GM12878 (cell line): ENCODE data around the gene TARM1. TPM values are rescaled to one million over a fixed set of nuclear protein-coding genes. Genes with fewer than 3 reads are reported as not detected.
"Not testable (repeated sequence)": the region's sequence is repeated elsewhere in the genome, so short reads cannot be mapped to it uniquely, and the experiment has no call there.

Experiments used
- ATAC-seq: fragments of 200-7000 bp; cut with Tn5 transposase; 3 replicates; pipeline ENCODE4 v1.9.1; 2020; ENCODE audit warnings: mild to moderate bottlenecking, moderate library complexity
- BruUV-seq: library from RNA; stranded (reverse); fragments of 400-500 nt; replicated peaks from 2 replicates; lab custom pipeline; 2021; lab: Mats Ljungman, UMichigan
- CTCF ChIA-PET: fragments of 300-600 bp; sonication (Branson Sonifier 250); formaldehyde crosslinking; extraction: SDS; loops from one replicate; lab custom pipeline; 2021; ENCODE audit warnings: inconsistent platforms; lab: Yijun Ruan, JAX
- POLR2A ChIA-PET: fragments of 350-600 bp; formaldehyde crosslinking; extraction: SDS; loops from one replicate; lab custom pipeline; 2021; ENCODE audit warnings: inconsistent platforms; lab: Charles Lee
- RAD21 ChIA-PET: fragments of 300-600 bp; sonication (Branson Sonifier 250); formaldehyde crosslinking; loops from one replicate; lab custom pipeline; 2023; ENCODE audit warnings: antibody characterized with exemption; ENCODE audit not compliant: unreplicated experiment; lab: Charles Lee
- SMC1A ChIA-PET: fragments of 300-600 bp; sonication (Branson Sonifier 250); formaldehyde crosslinking; loops from one replicate; lab custom pipeline; 2023; ENCODE audit not compliant: unreplicated experiment, uncharacterized antibody; lab: Charles Lee
- DNase-seq: peaks from one replicate; pipeline ENCODE4 v3.0.0-alpha.2; 2011; ENCODE audit warnings: low read depth, low spot score
- FAIRE-seq: peaks from 3 replicates; lab custom pipeline; 2011; peaks lifted over from hg19 to GRCh38; lab: Jason Lieb, UNC
- H2AFZ ChIP-seq: 2 replicates; pipeline ENCODE4 v1.6.0; 2011; ENCODE audit warnings: low read depth, low read length, control low read depth; ENCODE audit not compliant: control insufficient read depth
- H3K27ac ChIP-seq: 2 replicates; pipeline ENCODE4 v1.5.1; 2011; ENCODE audit warnings: control low read depth; ENCODE audit not compliant: control insufficient read depth, insufficient read depth
- H3K27me3 ChIP-seq, 2 experiments: replicated peaks in 1 of 2; 2 replicates each; pipeline versions ENCODE4 v1.6.0 to v1.6.1; 2011; ENCODE audit warnings: low read length in 1 of 2; ENCODE audit not compliant: control insufficient read depth in 2 of 2, insufficient read depth in 2 of 2
- H3K36me3 ChIP-seq, 2 experiments: 2 replicates each; pipeline ENCODE4 v1.5.1; 2011; ENCODE audit warnings: low read length in 1 of 2; ENCODE audit not compliant: control insufficient read depth in 2 of 2, insufficient read depth in 2 of 2
- H3K4me1 ChIP-seq: 2 replicates; pipeline ENCODE4 v1.6.1; 2011; ENCODE audit warnings: mild to moderate bottlenecking, low read length, moderate library complexity, mixed read lengths; ENCODE audit not compliant: control insufficient read depth, insufficient read depth
- H3K4me2 ChIP-seq: 2 replicates; pipeline ENCODE4 v1.6.0; 2011; ENCODE audit warnings: control low read depth; ENCODE audit not compliant: control insufficient read depth, insufficient read depth
- H3K4me3 ChIP-seq: fragments of 200-600 bp; sonication (generic); 2 replicates; pipeline ENCODE4 v1.5.1; 2016
- H3K79me2 ChIP-seq: 2 replicates; pipeline ENCODE4 v1.6.0; 2011; ENCODE audit warnings: low read length; ENCODE audit not compliant: control insufficient read depth, insufficient read depth
- H3K9ac ChIP-seq: 2 replicates; pipeline ENCODE4 v1.8.0; 2011; ENCODE audit warnings: low read length, control low read depth, mixed read lengths; ENCODE audit not compliant: control insufficient read depth, insufficient read depth
- H3K9me3 ChIP-seq: replicated peaks from 3 replicates; pipeline ENCODE4 v1.5.1; 2011; ENCODE audit warnings: mild to moderate bottlenecking, low read length; ENCODE audit not compliant: control insufficient read depth, insufficient read depth
- H4K20me1 ChIP-seq: 2 replicates; pipeline ENCODE4 v1.6.0; 2011; ENCODE audit not compliant: control insufficient read depth, insufficient read depth
- IKZF1 ChIP-seq: fragments of 450-650 bp; conservative IDR thresholded peaks from 2 replicates; pipeline ENCODE4 v1.6.1; 2017; ENCODE audit warnings: antibody characterized with exemption, mild to moderate bottlenecking
- NBN ChIP-seq: fragments of 450-650 bp; IDR thresholded peaks from 2 replicates; pipeline ENCODE4 v1.6.1; 2016
- PAX5 ChIP-seq: IDR thresholded peaks from 2 replicates; pipeline ENCODE4 v1.6.1; 2011; ENCODE audit warnings: low read depth, low read length, borderline replicate concordance
- PAX8 ChIP-seq: fragments of 450-650 bp; IDR thresholded peaks from 2 replicates; pipeline ENCODE4 v1.6.1; 2017; ENCODE audit warnings: mild to moderate bottlenecking, moderate library complexity
- POLR2AphosphoS5 ChIP-seq: IDR thresholded peaks from 2 replicates; pipeline ENCODE4 v1.6.1; 2011; ENCODE audit warnings: mild to moderate bottlenecking, low read length, inconsistent platforms
- RBBP5 ChIP-seq: fragments of 200-600 bp; sonication (generic); conservative IDR thresholded peaks from 2 replicates; pipeline ENCODE4 v1.6.1; 2016
- RFX5 ChIP-seq: IDR thresholded peaks from 2 replicates; pipeline ENCODE4 v1.6.1; 2011; ENCODE audit warnings: low read depth, low read length, improper control_type of control experiment
- SUPT20H ChIP-seq: IDR thresholded peaks from 2 replicates; pipeline ENCODE4 v1.6.1; 2011; ENCODE audit warnings: low read depth, mild to moderate bottlenecking, low read length, moderate library complexity, borderline replicate concordance; ENCODE audit not compliant: control insufficient read depth
- TAF1 ChIP-seq: IDR thresholded peaks from 2 replicates; pipeline ENCODE4 v1.6.1; 2011; ENCODE audit warnings: mild to moderate bottlenecking, low read depth, low read length, borderline replicate concordance
- ZNF622 ChIP-seq: fragments of 450-650 bp; IDR thresholded peaks from 2 replicates; pipeline ENCODE4 v1.6.1; 2017; ENCODE audit warnings: mild to moderate bottlenecking, inconsistent platforms
- ZZZ3 ChIP-seq: IDR thresholded peaks from 2 replicates; pipeline ENCODE4 v1.6.1; 2011; ENCODE audit warnings: low read depth; ENCODE audit not compliant: control insufficient read depth, insufficient read length
- whole genome bisulfite sequencing: methylation state at CpG from one replicate; pipeline ENCODE4 v1.1.6; 2016; ENCODE audit warnings: low lambda C conversion rate; ENCODE audit not compliant: insufficient replicate concordance, insufficient coverage; ENCODE audit errors: missing lambda C conversion rate; 5-methylcytosine and 5-hydroxymethylcytosine counted together
- in situ Hi-C: fragments of 300-500 bp; cut with MboI; formaldehyde crosslinking; loops from 9 replicates; pipeline ENCODE4 v1.14.3; 2018; ENCODE audit warnings: mixed read lengths
- intact Hi-C: fragments of 100-400 bp; cut with micrococcal nuclease; formaldehyde crosslinking; loops from one replicate; pipeline ENCODE4 v1.14.2; 2022; ENCODE audit not compliant: unreplicated experiment
- polyA plus RNA-seq, 11 experiments: library from polyadenylated mRNA; depleted of rRNA in 4 of 11; unstranded in 6 of 11; stranded (reverse) in 5 of 11; fragments of >200 nt; fragmentation: Nextera tagmentation in 4 of 11; fragmentation: Illumina TruSeq in 1 of 11; extraction: Ambion mirVana in 4 of 11; extraction: Trizol in 1 of 11; gene quantifications; 1 replicate in 1 of 11; 2 replicates in 10 of 11; pipeline versions ENCODE4 v1.2.1 to v1.2.3, GENCODE V29; 2011 to 2016; ENCODE audit warnings: inconsistent platforms in 2 of 11, missing spikeins in 2 of 11, low read depth in 1 of 11
- total RNA-seq, 4 experiments: library from RNA; depleted of rRNA in 3 of 4; stranded (reverse); fragments of >200 nt in 3 of 4; fragmentation: Illumina TruSeq in 1 of 4; extraction: Trizol in 1 of 4; gene quantifications; 2 replicates each; pipeline versions ENCODE4 v1.2.1 to v1.2.3, GENCODE V29; 2013 to 2021
- TF ChIP-seq, protein P1 (sequence below): fragments of 450-650 bp; IDR thresholded peaks from 2 replicates; pipeline ENCODE4 v1.6.1; 2016; ENCODE audit warnings: mild to moderate bottlenecking, moderate library complexity, borderline replicate concordance
- TF ChIP-seq, protein P2 (sequence below): fragments of 450-650 bp; IDR thresholded peaks from 2 replicates; pipeline ENCODE4 v1.6.1; 2018; ENCODE audit warnings: borderline replicate concordance, mild to moderate bottlenecking; ENCODE audit not compliant: partially characterized antibody

Gene TARM1
- total and polyA plus RNA-seq, 10 of the 15 experiments (the other 5 are each of a cell fraction or from before 2014, with no cell fraction given), result not detected

- DNase-seq (no peak), ATAC-seq (no peak), FAIRE-seq (no peak)
- H4K20me1 ChIP-seq, result no peaks in the 10 kb centered on the region
- no peak within 1 kb of the TSS for H3K27ac ChIP-seq
- H3K79me2 ChIP-seq, result peaks cover 9% of the 10 kb centered on the region
- POLR2A ChIA-PET, result no interaction called here
- SMC1A ChIA-PET, result interaction anchor here (0.6 kb wide), 1 partner anchor 190 kb away, joined by 3 read pairs; no protein-coding TSS in a partner anchor
- H3K9me3 ChIP-seq, result no peaks in the 10 kb centered on the region
- intact Hi-C loops (loop anchor here (10.0 kb wide), 2 partner anchors 576 to 996 kb away; partner anchors contain the start of gene ZNF160), in situ Hi-C loops (no loop called here)
- no peak within 1 kb of the TSS for H3K4me3 ChIP-seq
- no peaks in the 10 kb centered on the region for H3K4me1 ChIP-seq
- H3K9ac ChIP-seq, result no peak within 1 kb of the TSS
- no peaks in the 10 kb centered on the region; a peak in 2 of 4 replicates for H3K27me3 ChIP-seq
- H3K4me2 ChIP-seq, result no peak within 1 kb of the TSS
- CTCF ChIA-PET, result no interaction called here
- peaks cover 0 to under 1% of the 10 kb centered on the region in 2 experiments; a peak in 2 of 4 replicates for H3K36me3 ChIP-seq
- RAD21 ChIA-PET, result no interaction called here
- WGBS, result 64% methylated on average over 5 of the region's 5 CpGs
- no peak within 1 kb of the TSS for H2AFZ ChIP-seq
- no TSS peak for BruUV-seq
- TF ChIP-seq ZNF622 (no peak), PAX5 (no peak), PAX8 (no peak), ZZZ3 (no peak), RFX5 (no peak), TAF1 (no peak), RBBP5 (no peak), NBN (no peak), IKZF1 (no peak), POLR2AphosphoS5 (no peak), SUPT20H (no peak)
- TF ChIP-seq, protein P1, sequence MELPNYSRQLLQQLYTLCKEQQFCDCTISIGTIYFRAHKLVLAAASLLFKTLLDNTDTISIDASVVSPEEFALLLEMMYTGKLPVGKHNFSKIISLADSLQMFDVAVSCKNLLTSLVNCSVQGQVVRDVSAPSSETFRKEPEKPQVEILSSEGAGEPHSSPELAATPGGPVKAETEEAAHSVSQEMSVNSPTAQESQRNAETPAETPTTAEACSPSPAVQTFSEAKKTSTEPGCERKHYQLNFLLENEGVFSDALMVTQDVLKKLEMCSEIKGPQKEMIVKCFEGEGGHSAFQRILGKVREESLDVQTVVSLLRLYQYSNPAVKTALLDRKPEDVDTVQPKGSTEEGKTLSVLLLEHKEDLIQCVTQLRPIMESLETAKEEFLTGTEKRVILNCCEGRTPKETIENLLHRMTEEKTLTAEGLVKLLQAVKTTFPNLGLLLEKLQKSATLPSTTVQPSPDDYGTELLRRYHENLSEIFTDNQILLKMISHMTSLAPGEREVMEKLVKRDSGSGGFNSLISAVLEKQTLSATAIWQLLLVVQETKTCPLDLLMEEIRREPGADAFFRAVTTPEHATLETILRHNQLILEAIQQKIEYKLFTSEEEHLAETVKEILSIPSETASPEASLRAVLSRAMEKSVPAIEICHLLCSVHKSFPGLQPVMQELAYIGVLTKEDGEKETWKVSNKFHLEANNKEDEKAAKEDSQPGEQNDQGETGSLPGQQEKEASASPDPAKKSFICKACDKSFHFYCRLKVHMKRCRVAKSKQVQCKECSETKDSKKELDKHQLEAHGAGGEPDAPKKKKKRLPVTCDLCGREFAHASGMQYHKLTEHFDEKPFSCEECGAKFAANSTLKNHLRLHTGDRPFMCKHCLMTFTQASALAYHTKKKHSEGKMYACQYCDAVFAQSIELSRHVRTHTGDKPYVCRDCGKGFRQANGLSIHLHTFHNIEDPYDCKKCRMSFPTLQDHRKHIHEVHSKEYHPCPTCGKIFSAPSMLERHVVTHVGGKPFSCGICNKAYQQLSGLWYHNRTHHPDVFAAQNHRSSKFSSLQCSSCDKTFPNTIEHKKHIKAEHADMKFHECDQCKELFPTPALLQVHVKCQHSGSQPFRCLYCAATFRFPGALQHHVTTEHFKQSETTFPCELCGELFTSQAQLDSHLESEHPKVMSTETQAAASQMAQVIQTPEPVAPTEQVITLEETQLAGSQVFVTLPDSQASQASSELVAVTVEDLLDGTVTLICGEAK, result no peak
- TF ChIP-seq, protein P2, sequence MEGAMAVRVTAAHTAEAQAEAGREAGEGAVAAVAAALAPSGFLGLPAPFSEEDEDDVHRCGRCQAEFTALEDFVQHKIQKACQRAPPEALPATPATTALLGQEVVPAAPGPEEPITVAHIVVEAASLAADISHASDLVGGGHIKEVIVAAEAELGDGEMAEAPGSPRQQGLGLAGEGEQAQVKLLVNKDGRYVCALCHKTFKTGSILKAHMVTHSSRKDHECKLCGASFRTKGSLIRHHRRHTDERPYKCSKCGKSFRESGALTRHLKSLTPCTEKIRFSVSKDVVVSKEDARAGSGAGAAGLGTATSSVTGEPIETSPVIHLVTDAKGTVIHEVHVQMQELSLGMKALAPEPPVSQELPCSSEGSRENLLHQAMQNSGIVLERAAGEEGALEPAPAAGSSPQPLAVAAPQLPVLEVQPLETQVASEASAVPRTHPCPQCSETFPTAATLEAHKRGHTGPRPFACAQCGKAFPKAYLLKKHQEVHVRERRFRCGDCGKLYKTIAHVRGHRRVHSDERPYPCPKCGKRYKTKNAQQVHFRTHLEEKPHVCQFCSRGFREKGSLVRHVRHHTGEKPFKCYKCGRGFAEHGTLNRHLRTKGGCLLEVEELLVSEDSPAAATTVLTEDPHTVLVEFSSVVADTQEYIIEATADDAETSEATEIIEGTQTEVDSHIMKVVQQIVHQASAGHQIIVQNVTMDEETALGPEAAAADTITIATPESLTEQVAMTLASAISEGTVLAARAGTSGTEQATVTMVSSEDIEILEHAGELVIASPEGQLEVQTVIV, result no peak
These were observed 19.4 kb upstream of the TARM1 start, which contains the start of gene OSCAR for GRCh38 chr19:54100561-54100960. Gene OSCAR (minus strand): TSS chr19:54100803. CDS start chr19:54100792, 11 bp downstream.

DNA sequence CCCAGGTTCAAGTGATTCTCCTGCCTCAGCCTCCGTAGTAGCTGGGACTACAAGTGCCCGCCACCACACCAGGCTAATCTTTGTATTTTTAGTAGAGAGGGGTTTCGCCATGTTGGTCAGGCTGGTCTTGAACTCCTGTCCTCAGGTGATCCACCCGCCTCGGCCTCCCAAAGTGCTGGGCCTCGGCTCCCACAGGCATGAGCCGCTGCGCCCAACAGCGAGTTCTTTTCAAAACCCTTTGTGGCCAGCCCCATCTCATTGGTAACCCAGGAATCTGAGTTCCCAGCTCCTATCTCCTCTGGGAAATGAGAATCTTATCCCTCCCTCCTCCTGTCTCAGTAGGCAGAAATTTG lies 18.7 kb upstream of the TARM1 start:
- H4K20me1 ChIP-seq, H3K4me1 ChIP-seq, ATAC-seq, in situ Hi-C loops, H2AFZ ChIP-seq, H3K4me2 ChIP-seq, H3K27ac ChIP-seq, CTCF ChIA-PET, H3K9ac ChIP-seq, H3K36me3 ChIP-seq, BruUV-seq, H3K79me2 ChIP-seq, POLR2A ChIA-PET, H3K9me3 ChIP-seq, DNase-seq, H3K27me3 ChIP-seq, SMC1A ChIA-PET, RAD21 ChIA-PET, H3K4me3 ChIP-seq, FAIRE-seq: not testable (repeated sequence)
- intact Hi-C loops, result loop anchor here (10.0 kb wide), 2 partner anchors 575 to 995 kb away; partner anchors contain the start of gene ZNF160
- 49% methylated on average over 9 of the region's 9 CpGs for WGBS
